ENCODE measurements around the gene SPTBN1. TPM values are rescaled to one million over a fixed set of nuclear protein-coding genes. Genes with fewer than 3 reads are reported as not detected.
"Not testable (repeated sequence)": the region's sequence is repeated elsewhere in the genome, so short reads cannot be mapped to it uniquely, and the experiment has no call there.

The SPTBN1 gene
- total RNA-seq, 3 donors from 2014 or later (not counting 1 experiment from before 2014, with no cell fraction given): 65.7 to 142 (median 68.3) TPM

DNA sequence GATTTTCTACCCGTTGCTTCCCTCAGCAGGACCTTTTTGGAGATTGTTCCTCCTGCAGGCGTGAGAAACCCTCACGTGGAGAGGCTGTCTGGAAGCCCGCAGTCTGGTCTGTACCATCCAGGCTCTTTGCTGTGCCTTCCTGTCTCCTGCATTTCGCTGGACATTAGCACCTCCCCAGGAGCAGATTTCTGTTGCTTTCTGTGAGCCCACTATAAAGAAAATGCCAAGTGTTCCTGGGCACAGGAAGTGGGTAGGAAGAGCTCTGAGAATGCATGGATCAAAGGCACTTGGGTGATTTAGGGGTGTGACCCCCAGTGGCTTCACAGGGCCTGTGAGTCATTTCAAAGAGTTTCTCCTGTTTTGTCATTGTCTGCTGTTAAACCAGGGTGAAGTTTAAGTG lies 27.3 kb downstream of the SPTBN1 start:
- Mint-ChIP-seq H3K4me1 (peaks cover 0 to under 1% of the 10 kb centered on the region in 2 donors), H3K27me3 (ENCODE audit: low read depth in 2 of 2) (peaks cover 0 to 2% of the 10 kb centered on the region in 2 donors), H3K4me3 (no peak overlapping the region), H3K9me3 (peaks cover 0 to 4% of the 10 kb centered on the region in 2 donors), H3K27ac (no peak overlapping the region), H3K36me3 (no peaks in the 10 kb centered on the region)
- DNase-seq (no peak), ATAC-seq (no peak)
- H3K9me3 ChIP-seq (ENCODE audit: control insufficient read depth, insufficient read depth, low read length): peaks cover 4% of the 10 kb centered on the region
- no peaks in the 10 kb centered on the region for H3K36me3 ChIP-seq (ENCODE audit: control insufficient read depth, insufficient read depth, low read length)
- no peak overlapping the region for H3K27ac ChIP-seq (ENCODE audit: low read length)
- TF ChIP-seq, protein P1, sequence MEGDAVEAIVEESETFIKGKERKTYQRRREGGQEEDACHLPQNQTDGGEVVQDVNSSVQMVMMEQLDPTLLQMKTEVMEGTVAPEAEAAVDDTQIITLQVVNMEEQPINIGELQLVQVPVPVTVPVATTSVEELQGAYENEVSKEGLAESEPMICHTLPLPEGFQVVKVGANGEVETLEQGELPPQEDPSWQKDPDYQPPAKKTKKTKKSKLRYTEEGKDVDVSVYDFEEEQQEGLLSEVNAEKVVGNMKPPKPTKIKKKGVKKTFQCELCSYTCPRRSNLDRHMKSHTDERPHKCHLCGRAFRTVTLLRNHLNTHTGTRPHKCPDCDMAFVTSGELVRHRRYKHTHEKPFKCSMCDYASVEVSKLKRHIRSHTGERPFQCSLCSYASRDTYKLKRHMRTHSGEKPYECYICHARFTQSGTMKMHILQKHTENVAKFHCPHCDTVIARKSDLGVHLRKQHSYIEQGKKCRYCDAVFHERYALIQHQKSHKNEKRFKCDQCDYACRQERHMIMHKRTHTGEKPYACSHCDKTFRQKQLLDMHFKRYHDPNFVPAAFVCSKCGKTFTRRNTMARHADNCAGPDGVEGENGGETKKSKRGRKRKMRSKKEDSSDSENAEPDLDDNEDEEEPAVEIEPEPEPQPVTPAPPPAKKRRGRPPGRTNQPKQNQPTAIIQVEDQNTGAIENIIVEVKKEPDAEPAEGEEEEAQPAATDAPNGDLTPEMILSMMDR (IDR thresholded peaks at IDR 0.05): no peak
- no peaks in the 10 kb centered on the region for H3K4me1 ChIP-seq (ENCODE audit: control insufficient read depth, insufficient read depth, low read length)
- 82% methylated on average over 5 of the region's 5 CpGs for WGBS (ENCODE audit: insufficient coverage)
- H3K27me3 ChIP-seq (ENCODE audit: control insufficient read depth, insufficient read depth, low read length): no peaks in the 10 kb centered on the region
- intact Hi-C loops (cut with micrococcal nuclease): no loop called here
- no peak overlapping the region for H3K4me3 ChIP-seq (ENCODE audit: low read length)

DNA sequence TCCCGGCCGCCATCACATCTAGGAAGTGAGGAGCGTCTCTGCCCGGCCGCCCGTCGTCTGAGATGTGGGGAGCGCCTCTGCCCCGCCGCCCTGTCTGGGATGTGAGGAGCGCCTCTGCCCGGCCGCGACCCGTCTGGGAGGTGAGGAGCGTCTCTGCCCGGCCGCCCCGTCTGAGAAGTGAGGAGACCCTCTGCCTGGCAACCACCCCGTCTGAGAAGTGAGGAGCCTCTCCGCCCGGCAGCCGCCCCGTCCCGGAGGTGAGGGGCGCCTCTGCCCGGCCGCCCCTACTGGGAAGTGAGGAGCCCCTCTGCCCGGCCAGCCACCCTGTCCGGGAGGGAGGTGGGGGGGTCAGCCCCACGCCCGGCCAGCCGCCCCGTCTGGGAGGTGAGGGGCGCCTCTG lies 29.6 kb downstream of the SPTBN1 start:
- H3K4me3 Mint-ChIP-seq; H3K36me3 Mint-ChIP-seq; ATAC-seq; H3K27ac ChIP-seq (ENCODE audit: low read length); H3K36me3 ChIP-seq (ENCODE audit: control insufficient read depth, insufficient read depth, low read length); H3K9me3 ChIP-seq (ENCODE audit: control insufficient read depth, insufficient read depth, low read length); DNase-seq; H3K27me3 Mint-ChIP-seq (ENCODE audit: low read depth in 2 of 2); H3K9me3 Mint-ChIP-seq; H3K4me1 ChIP-seq (ENCODE audit: control insufficient read depth, insufficient read depth, low read length); H3K4me3 ChIP-seq (ENCODE audit: low read length); H3K27ac Mint-ChIP-seq; intact Hi-C loops (cut with micrococcal nuclease); H3K4me1 Mint-ChIP-seq; H3K27me3 ChIP-seq (ENCODE audit: control insufficient read depth, insufficient read depth, low read length): not testable (repeated sequence)
- WGBS (ENCODE audit: insufficient coverage): 96% methylated on average over 27 of the region's 35 CpGs

DNA sequence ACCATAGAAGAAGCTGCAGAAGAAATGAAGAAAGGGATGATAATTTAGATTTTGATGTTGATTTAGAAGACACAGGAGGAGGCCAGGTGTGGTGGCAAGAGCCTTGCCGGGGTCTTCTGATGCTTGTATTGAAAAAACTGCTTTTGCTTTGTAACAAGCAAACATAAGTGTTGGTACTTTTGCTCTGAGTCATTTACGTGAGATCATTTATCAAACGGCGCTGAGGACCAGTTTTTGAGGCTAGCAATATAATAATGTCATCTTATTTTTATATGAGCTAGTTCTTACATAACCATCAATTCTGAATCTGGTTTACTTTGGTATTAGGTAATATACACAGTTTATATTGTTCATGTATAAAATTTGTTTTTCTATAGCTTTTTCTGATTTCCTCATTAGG lies 30.6 kb downstream of the SPTBN1 start:
- no peak for ATAC-seq
- no peak overlapping the region for H3K4me3 ChIP-seq (ENCODE audit: low read length)
- intact Hi-C loops (cut with micrococcal nuclease): no loop called here
- TF ChIP-seq, protein P1 (IDR thresholded peaks at IDR 0.05): no peak
- DNase-seq: no peak
- H3K27ac ChIP-seq (ENCODE audit: low read length): no peak overlapping the region
- H3K27ac Mint-ChIP-seq: no peak overlapping the region
- H3K4me1 Mint-ChIP-seq: no peaks in the 10 kb centered on the region
- H3K36me3 ChIP-seq (ENCODE audit: control insufficient read depth, insufficient read depth, low read length): no peaks in the 10 kb centered on the region
- WGBS (ENCODE audit: insufficient coverage): 100% methylated on average over 2 of the region's 4 CpGs
- H3K4me3 Mint-ChIP-seq: no peak overlapping the region
- no peaks in the 10 kb centered on the region for H3K4me1 ChIP-seq (ENCODE audit: control insufficient read depth, insufficient read depth, low read length)
- no peaks in the 10 kb centered on the region for H3K9me3 ChIP-seq (ENCODE audit: control insufficient read depth, insufficient read depth, low read length)
- no peaks in the 10 kb centered on the region for H3K36me3 Mint-ChIP-seq
- H3K27me3 Mint-ChIP-seq (ENCODE audit: low read depth in 2 of 2): peaks cover 4 to 16% of the 10 kb centered on the region in 2 donors
- no peaks in the 10 kb centered on the region for H3K27me3 ChIP-seq (ENCODE audit: control insufficient read depth, insufficient read depth, low read length)
- no peaks in the 10 kb centered on the region for H3K9me3 Mint-ChIP-seq

DNA sequence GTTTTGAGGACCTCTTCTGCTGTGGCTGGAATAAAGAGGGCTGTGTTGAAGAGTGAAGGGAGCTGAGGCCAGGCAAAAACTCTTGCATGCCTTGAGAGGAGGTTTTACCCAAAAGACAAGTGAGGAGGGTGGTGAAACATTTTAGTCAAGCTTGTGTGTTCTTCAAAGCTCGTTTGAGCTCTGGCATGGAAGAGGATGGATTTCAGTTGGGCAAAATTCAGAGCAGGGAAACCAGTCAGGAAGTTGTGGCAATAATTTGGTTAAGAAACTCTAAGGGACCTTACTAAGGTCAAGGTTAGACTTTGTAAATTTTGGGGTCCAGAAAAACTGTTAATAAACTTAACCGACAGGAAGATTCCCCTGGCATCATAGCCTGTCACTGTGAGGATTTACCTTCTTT lies 34.7 kb downstream of the SPTBN1 start:
- no peaks in the 10 kb centered on the region for H3K9me3 Mint-ChIP-seq
- TF ChIP-seq, protein P1 (IDR thresholded peaks at IDR 0.05): no peak
- H3K27ac Mint-ChIP-seq: no peak overlapping the region

More for the DNA sequence above, 34.7 kb downstream of the SPTBN1 start:
- H3K4me3 ChIP-seq (ENCODE audit: low read length): no peak overlapping the region
- H3K4me1 ChIP-seq (ENCODE audit: control insufficient read depth, insufficient read depth, low read length): no peaks in the 10 kb centered on the region
- H3K9me3 ChIP-seq (ENCODE audit: control insufficient read depth, insufficient read depth, low read length): no peaks in the 10 kb centered on the region
- no peaks in the 10 kb centered on the region for H3K36me3 Mint-ChIP-seq
- H3K36me3 ChIP-seq (ENCODE audit: control insufficient read depth, insufficient read depth, low read length): no peaks in the 10 kb centered on the region
- intact Hi-C loops (cut with micrococcal nuclease): no loop called here
- DNase-seq (no peak), ATAC-seq (no peak)
- 67% methylated on average over 2 of the region's 2 CpGs for WGBS (ENCODE audit: insufficient coverage)
- H3K4me1 Mint-ChIP-seq: no peaks in the 10 kb centered on the region
- no peak overlapping the region for H3K27ac ChIP-seq (ENCODE audit: low read length)
- H3K27me3 ChIP-seq (ENCODE audit: control insufficient read depth, insufficient read depth, low read length): no peaks in the 10 kb centered on the region
- H3K27me3 Mint-ChIP-seq (ENCODE audit: low read depth in 2 of 2): peaks cover 11 to 16% of the 10 kb centered on the region in 2 donors
- no peak overlapping the region for H3K4me3 Mint-ChIP-seq

Measured in natural killer cell (primary cell).